Cardiac fibroblast (primary cell): ENCODE results near the gene ADAMTS14.
A peak's percentile ranks its signal among the peaks of the same experiment; 100 is the strongest.
"Not testable (repeated sequence)": the region's sequence is repeated elsewhere in the genome, so short reads cannot be mapped to it uniquely, and the experiment has no call there.

Experiments used
- DNase-seq, 2 donors: peaks; one replicate each; pipeline versions ENCODE4 v3.0.0 to v3.0.0-alpha.2; 2010; ENCODE audit warnings: low read depth in 2 of 2
- H3K4me3 ChIP-seq, 2 donors: replicated peaks in 1 of 2; 1 replicate in 1 of 2; 2 replicates in 1 of 2; pipeline ENCODE4 v1.5.1; 2011; ENCODE audit warnings: low read depth in 2 of 2, low read length in 2 of 2, mild to moderate bottlenecking in 2 of 2, moderate library complexity in 1 of 2
- TF ChIP-seq, protein P1 (sequence below): IDR thresholded peaks from one replicate; pipeline ENCODE4 v1.5.1; 2011; ENCODE audit warnings: low read depth, mild to moderate bottlenecking, low read length, inconsistent platforms

ADAMTS14 gene, protein sequence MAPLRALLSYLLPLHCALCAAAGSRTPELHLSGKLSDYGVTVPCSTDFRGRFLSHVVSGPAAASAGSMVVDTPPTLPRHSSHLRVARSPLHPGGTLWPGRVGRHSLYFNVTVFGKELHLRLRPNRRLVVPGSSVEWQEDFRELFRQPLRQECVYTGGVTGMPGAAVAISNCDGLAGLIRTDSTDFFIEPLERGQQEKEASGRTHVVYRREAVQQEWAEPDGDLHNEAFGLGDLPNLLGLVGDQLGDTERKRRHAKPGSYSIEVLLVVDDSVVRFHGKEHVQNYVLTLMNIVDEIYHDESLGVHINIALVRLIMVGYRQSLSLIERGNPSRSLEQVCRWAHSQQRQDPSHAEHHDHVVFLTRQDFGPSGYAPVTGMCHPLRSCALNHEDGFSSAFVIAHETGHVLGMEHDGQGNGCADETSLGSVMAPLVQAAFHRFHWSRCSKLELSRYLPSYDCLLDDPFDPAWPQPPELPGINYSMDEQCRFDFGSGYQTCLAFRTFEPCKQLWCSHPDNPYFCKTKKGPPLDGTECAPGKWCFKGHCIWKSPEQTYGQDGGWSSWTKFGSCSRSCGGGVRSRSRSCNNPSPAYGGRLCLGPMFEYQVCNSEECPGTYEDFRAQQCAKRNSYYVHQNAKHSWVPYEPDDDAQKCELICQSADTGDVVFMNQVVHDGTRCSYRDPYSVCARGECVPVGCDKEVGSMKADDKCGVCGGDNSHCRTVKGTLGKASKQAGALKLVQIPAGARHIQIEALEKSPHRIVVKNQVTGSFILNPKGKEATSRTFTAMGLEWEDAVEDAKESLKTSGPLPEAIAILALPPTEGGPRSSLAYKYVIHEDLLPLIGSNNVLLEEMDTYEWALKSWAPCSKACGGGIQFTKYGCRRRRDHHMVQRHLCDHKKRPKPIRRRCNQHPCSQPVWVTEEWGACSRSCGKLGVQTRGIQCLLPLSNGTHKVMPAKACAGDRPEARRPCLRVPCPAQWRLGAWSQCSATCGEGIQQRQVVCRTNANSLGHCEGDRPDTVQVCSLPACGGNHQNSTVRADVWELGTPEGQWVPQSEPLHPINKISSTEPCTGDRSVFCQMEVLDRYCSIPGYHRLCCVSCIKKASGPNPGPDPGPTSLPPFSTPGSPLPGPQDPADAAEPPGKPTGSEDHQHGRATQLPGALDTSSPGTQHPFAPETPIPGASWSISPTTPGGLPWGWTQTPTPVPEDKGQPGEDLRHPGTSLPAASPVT

DNA sequence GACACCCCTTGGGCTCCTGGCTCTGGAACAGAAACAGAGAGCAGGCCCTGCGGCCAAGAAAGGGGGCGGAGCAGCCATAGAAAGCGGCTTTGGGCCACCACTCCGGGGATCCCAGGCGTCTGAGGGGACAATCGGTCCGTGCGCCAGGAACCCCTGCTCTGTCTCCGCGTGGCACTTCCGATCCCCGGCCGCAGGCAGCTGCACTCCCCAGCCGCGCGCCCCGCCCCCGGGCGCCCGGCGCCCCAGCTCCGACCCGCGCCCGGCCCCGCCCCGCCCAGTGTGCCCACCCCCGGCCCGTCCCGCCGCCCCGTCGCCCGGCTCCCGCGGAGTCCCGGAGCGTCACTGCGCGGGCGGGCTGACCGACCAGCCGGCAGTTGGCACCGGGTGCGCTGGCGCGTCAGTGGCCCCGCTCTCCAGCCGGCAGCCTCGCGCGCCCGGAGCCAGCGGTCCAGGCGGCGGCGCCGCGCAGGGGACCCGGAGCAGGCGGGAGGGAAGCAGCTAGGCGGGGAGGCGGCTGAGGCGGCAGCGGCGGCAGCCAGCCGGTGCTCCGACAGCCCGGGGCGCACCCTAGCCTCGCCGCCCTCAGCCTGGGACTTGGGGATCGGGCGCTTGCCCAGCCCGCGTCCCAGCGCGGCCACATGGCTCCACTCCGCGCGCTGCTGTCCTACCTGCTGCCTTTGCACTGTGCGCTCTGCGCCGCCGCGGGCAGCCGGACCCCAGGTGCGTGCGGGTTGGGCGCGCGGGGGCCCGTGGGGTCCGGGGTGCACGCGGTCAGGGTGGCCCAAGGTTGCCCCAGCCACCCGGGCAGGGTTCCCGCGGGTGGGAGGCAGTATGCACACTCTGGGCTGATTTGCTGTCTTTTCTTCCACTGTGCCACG lies at the start of gene ADAMTS14:
Gene ADAMTS14 (plus strand): TSS at position 342 of the 878 bp plus-strand sequence. CDS start 297 bp downstream, at position 639.
- DNase-seq: peak; percentile 47 to 48
- TF ChIP-seq, protein P1, sequence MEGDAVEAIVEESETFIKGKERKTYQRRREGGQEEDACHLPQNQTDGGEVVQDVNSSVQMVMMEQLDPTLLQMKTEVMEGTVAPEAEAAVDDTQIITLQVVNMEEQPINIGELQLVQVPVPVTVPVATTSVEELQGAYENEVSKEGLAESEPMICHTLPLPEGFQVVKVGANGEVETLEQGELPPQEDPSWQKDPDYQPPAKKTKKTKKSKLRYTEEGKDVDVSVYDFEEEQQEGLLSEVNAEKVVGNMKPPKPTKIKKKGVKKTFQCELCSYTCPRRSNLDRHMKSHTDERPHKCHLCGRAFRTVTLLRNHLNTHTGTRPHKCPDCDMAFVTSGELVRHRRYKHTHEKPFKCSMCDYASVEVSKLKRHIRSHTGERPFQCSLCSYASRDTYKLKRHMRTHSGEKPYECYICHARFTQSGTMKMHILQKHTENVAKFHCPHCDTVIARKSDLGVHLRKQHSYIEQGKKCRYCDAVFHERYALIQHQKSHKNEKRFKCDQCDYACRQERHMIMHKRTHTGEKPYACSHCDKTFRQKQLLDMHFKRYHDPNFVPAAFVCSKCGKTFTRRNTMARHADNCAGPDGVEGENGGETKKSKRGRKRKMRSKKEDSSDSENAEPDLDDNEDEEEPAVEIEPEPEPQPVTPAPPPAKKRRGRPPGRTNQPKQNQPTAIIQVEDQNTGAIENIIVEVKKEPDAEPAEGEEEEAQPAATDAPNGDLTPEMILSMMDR: no peak
- H3K4me3 ChIP-seq: peak within 1 kb of the TSS; percentile 47 to 50

DNA sequence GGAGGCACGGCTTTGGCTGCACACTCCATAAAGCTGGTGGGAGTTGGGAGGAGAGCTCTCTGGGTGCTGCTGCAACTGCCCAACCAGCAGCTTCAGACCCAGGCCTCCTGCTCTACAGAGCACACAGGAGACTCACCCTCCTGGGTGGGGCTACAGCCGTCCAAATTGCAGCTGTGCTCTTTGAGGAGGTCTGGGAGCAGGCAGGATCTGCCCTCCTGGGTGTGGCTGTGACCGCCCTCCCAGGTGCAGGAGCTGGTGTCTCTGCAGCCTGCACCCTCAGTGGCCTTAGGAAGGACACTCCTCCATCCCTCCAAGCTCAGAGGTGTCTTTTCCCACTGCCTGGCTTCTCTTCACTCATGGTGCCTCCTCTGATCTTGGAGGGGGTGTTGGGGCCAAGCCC lies 49.8 kb upstream of the ADAMTS14 start:
- H3K4me3 ChIP-seq: no peak overlapping the region
- DNase-seq: no peak
- TF ChIP-seq, protein P1: no peak

DNA sequence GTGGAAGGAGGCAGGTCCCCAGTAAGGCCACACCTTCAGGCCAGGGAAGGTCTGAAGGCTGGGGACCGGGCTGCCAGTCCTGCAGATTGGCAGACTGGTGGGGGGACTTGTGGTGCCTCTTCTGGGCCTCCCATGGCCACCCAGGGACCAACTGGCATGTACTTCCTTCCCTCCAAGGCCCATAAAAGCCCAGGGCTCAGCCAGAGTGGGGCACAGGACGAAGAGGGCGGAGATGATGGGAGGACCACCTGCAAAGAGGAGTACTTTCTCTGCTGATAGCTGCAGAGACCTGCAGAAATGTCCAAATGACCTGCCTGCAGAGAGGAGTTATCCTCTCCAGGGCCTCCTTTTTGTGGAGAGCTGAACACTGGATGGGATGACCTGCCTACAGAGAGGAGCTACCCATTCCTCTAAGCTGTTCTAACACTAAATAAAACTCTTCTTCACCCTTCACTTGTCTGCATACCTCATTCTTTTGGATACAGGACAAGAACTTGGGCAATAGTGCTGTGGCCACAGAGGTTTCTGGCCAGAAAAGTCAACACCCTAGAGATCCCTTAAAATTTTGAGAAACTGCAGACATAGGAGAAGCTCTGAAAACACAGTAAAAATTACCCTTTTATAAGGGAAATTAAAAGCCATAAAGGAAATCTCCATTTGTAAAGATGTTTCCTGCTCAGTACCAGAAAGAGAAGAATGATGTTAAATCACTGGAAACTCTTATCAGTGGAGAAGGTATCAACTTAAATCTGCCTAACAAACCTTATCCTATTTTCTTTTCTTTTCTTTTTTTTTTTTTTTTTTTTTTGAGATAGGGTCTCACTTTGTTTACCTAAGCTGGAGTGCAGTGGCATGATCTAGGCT lies 49.1 kb upstream of the ADAMTS14 start:
- DNase-seq: peak; percentile 65 to 69
- TF ChIP-seq, protein P1: no peak
- no peak overlapping the region for H3K4me3 ChIP-seq

DNA sequence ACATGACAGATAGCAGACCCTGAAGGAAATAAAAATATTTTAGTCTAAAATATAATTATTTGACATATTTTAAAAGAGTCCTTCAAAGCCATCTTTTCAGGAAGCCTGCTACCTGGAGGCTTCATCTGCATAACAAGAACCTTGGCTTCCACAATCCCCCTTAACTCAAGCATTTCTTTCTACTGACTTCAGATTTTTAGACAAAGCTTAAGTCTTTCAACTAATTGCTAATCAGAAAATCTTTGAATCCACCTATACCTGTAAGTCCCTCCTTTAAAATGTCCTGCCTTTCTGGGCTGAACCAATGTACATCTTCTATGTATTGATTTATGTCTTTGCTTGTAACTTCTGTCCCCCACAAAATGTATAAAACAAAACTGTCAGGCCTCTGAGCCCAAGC lies 46.2 kb upstream of the ADAMTS14 start:
- no peak overlapping the region for H3K4me3 ChIP-seq
- no peak for DNase-seq
- TF ChIP-seq, protein P1: no peak

DNA sequence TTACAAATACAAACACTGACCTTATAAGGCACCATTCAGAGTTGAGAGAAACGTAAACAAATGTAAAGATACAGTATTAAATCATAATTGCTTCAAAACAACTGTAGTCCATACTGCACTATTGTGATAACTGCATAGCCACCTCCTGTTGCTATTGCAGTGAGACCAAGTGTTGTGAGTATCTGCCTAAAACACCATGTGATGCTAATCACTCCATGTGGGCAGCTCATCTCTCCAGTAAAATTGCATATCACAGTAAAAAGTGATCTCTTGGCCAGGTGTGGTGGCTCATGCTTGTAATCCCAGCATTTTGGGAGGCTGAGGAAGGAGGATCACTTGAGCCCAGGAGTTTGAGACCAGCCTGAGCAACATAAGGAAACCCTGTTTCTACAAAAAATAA lies 43.0 kb upstream of the ADAMTS14 start:
- no peak overlapping the region for H3K4me3 ChIP-seq
- TF ChIP-seq, protein P1: no peak
- no peak for DNase-seq

DNA sequence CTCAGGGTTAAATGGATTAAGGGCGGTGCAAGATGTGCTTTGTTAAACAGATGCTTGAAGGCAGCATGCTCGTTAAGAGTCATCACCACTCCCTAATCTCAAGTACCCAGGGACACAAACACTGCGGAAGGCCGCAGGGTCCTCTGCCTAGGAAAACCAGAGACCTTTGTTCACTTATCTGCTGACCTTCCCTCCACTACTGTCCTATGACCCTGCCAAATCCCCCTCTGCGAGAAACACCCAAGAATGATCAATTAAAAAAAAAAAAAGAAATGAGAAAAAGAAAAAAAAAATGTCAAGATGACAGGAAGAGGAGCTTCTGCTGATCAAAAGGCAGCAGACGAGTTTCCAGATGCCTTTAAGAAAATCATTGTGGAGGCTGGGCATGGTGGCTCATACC lies 40.6 kb upstream of the ADAMTS14 start:
- not testable (repeated sequence) for DNase-seq

More for the DNA sequence above, 40.6 kb upstream of the ADAMTS14 start:
- not testable (repeated sequence) for H3K4me3 ChIP-seq
